Chondrocyte (in vitro differentiated cells): Measurements from ENCODE around the gene LRRC4C. TPM values are rescaled to one million over a fixed set of nuclear protein-coding genes. Genes with fewer than 3 reads are reported as not detected.

ENCODE experiments used
- DNase-seq: peaks from one replicate; pipeline ENCODE4 v3.0.0; 2021; ENCODE audit warnings: mixed read lengths, low spot score
- H3K27ac Mint-ChIP-seq: one replicate; pipeline ENCODE4 v1.8.0; 2021; ENCODE audit warnings: mild to moderate bottlenecking, moderate library complexity, mixed read lengths; ENCODE audit not compliant: unreplicated experiment
- H3K27me3 Mint-ChIP-seq: 2 replicates; pipeline ENCODE4 v1.8.0; 2021; ENCODE audit warnings: low read depth, mixed read lengths
- H3K36me3 Mint-ChIP-seq: 2 replicates; pipeline ENCODE4 v1.8.0; 2021; ENCODE audit warnings: low read depth, mixed read lengths
- H3K4me1 Mint-ChIP-seq: 2 replicates; pipeline ENCODE4 v1.8.0; 2021; ENCODE audit warnings: low read depth, mild to moderate bottlenecking, mixed read lengths
- H3K4me3 Mint-ChIP-seq: one replicate; pipeline ENCODE4 v1.8.0; 2021; ENCODE audit warnings: mild to moderate bottlenecking, moderate library complexity, mixed read lengths; ENCODE audit not compliant: unreplicated experiment
- H3K9me3 Mint-ChIP-seq: 2 replicates; pipeline ENCODE4 v1.8.0; 2021; ENCODE audit warnings: low read depth, mixed read lengths
- CTCF ChIP-seq: fragments of 200-600 bp; sonication (generic); IDR thresholded peaks from 2 replicates; pipeline ENCODE4 v1.5.0; 2021; ENCODE audit warnings: antibody characterized with exemption, mild to moderate bottlenecking, moderate library complexity
- total RNA-seq: library from RNA; stranded (reverse); gene quantifications from 3 replicates; pipeline ENCODE4 v1.2.1, GENCODE V29; 2021

The LRRC4C gene
- total RNA-seq, 1 donor from 2014 or later: 0.72 TPM

- no peak for TF ChIP-seq CTCF
- Mint-ChIP-seq H3K36me3 (no peaks in the 10 kb centered on the region), H3K4me3 (no peak overlapping the region), H3K9me3 (no peaks in the 10 kb centered on the region), H3K27ac (no peak overlapping the region), H3K27me3 (peaks cover 8% of the 10 kb centered on the region), H3K4me1 (no peaks in the 10 kb centered on the region)
- DNase-seq: no peak
Observed at GRCh38 chr11:40434926-40435325, 1024.5 kb downstream of the LRRC4C start.

GRCh38 chr11:40432358-40432757 lies 1027.1 kb downstream of the LRRC4C start:
- Mint-ChIP-seq H3K36me3 (no peaks in the 10 kb centered on the region), H3K9me3 (no peaks in the 10 kb centered on the region), H3K4me1 (no peaks in the 10 kb centered on the region), H3K27me3 (peaks cover 8% of the 10 kb centered on the region), H3K4me3 (no peak overlapping the region), H3K27ac (no peak overlapping the region)
- TF ChIP-seq CTCF: no peak
- DNase-seq: no peak

DNA sequence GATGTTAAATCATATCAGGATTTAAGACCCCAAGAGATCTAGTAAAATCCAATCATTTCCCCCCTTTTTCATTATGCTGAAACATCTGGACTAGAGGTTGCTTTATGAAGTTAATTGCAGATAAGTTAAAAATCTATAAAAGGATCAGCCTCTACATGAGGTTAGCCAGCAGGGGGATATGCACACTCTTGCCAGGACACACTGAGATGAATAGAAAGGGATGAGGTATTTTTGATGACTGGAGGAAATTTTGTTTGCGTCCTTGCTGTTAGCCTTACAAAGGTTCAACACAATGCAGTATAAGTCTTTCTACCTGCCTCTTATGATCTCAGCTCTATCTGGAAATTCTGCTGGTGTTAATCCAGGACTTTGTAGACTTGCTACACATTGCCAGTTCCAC lies 1034.3 kb downstream of the LRRC4C start:
- no peak overlapping the region for H3K4me3 Mint-ChIP-seq
- no peaks in the 10 kb centered on the region for H3K4me1 Mint-ChIP-seq
- no peak overlapping the region for H3K27ac Mint-ChIP-seq
- H3K36me3 Mint-ChIP-seq: no peaks in the 10 kb centered on the region
- peaks cover 2% of the 10 kb centered on the region for H3K27me3 Mint-ChIP-seq
- H3K9me3 Mint-ChIP-seq: no peaks in the 10 kb centered on the region
- DNase-seq: no peak
- TF ChIP-seq CTCF: no peak

GRCh38 chr11:40421208-40421981 lies 1038.1 kb downstream of the LRRC4C start:
- TF ChIP-seq CTCF: no peak
- H3K27me3 Mint-ChIP-seq: peaks cover 4% of the 10 kb centered on the region
- H3K9me3 Mint-ChIP-seq: no peaks in the 10 kb centered on the region
- no peak for DNase-seq
- H3K36me3 Mint-ChIP-seq: no peaks in the 10 kb centered on the region
- H3K4me1 Mint-ChIP-seq: no peaks in the 10 kb centered on the region
- H3K27ac Mint-ChIP-seq: no peak overlapping the region
- no peak overlapping the region for H3K4me3 Mint-ChIP-seq

DNA sequence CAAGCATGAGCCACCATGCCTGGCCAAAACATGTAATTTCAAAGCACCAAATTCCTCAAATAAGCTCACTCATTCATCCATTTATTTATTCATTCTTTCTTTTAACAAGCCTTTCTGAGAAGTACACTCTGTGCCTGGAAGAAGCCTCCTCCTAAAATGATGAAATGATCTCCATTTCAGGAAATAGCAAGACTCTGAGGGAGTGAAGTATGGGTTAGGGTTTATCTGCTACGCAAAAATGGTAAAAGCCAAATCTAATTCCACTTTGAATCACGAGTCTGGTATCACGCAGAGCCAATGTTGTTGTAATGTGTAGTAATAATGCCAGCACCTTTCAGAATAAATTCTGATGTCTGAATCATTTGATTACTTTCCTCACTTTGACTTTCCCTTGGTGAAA lies 1041.8 kb downstream of the LRRC4C start:
- no peaks in the 10 kb centered on the region for H3K36me3 Mint-ChIP-seq
- H3K27me3 Mint-ChIP-seq: peaks cover 18% of the 10 kb centered on the region
- DNase-seq: no peak
- TF ChIP-seq CTCF: no peak
- H3K4me1 Mint-ChIP-seq: no peaks in the 10 kb centered on the region
- H3K9me3 Mint-ChIP-seq: no peaks in the 10 kb centered on the region
- H3K4me3 Mint-ChIP-seq: no peak overlapping the region
- no peak overlapping the region for H3K27ac Mint-ChIP-seq
